Lung (tissue), 12 donors: ENCODE measurements around the gene SUPT3H. TPM values are rescaled to one million over a fixed set of nuclear protein-coding genes. Genes with fewer than 3 reads are reported as not detected.
A peak's percentile ranks its signal among the peaks of the same experiment; 100 is the strongest.
"Not testable (repeated sequence)": the region's sequence is repeated elsewhere in the genome, so short reads cannot be mapped to it uniquely, and the experiment has no call there.

Experiments
- ATAC-seq: fragments of 200-7000 bp; cut with Tn5 transposase; one replicate; pipeline ENCODE4 v1.9.1; 2020; ENCODE audit warnings: moderate number of reproducible peaks; ENCODE audit not compliant: insufficient read depth, low FRiP score
- DNase-seq, 3 donors: peaks; one replicate each; pipeline ENCODE4 v3.0.0-alpha.2; 2013 to 2017
- H3K27ac ChIP-seq, 2 donors: one replicate each; pipeline ENCODE4 v1.5.1; 2013; ENCODE audit warnings: mild to moderate bottlenecking in 2 of 2, moderate library complexity in 2 of 2, control low read depth in 1 of 2, inconsistent platforms in 1 of 2, low read depth in 1 of 2, low read length in 1 of 2
- H3K27me3 ChIP-seq, 3 donors: one replicate each; pipeline ENCODE4 v1.5.1; 2013; ENCODE audit warnings: low read length in 2 of 3; ENCODE audit not compliant: control insufficient read depth in 3 of 3, insufficient read depth in 3 of 3
- H3K36me3 ChIP-seq, 4 donors: one replicate each; pipeline ENCODE4 v1.5.1; 2013; ENCODE audit warnings: low read length in 4 of 4, mild to moderate bottlenecking in 1 of 4, moderate library complexity in 1 of 4; ENCODE audit not compliant: control insufficient read depth in 4 of 4, insufficient read depth in 4 of 4
- H3K4me1 ChIP-seq, 5 donors: one replicate each; pipeline ENCODE4 v1.5.1; 2013; ENCODE audit warnings: low read length in 5 of 5, mild to moderate bottlenecking in 2 of 5, moderate library complexity in 1 of 5; ENCODE audit not compliant: control insufficient read depth in 5 of 5, insufficient read depth in 5 of 5
- H3K4me3 ChIP-seq: one replicate; pipeline ENCODE4 v1.5.1; 2013; ENCODE audit warnings: mild to moderate bottlenecking, control low read depth, moderate library complexity
- H3K9ac ChIP-seq, 2 donors: one replicate each; pipeline ENCODE4 v1.5.1; 2013; ENCODE audit warnings: low read length in 2 of 2, control low read depth in 1 of 2; ENCODE audit not compliant: insufficient read depth in 1 of 2
- H3K9me3 ChIP-seq, 4 donors: one replicate each; pipeline ENCODE4 v1.5.1; 2013; ENCODE audit warnings: low read length in 3 of 4, mild to moderate bottlenecking in 1 of 4, moderate library complexity in 1 of 4; ENCODE audit not compliant: control insufficient read depth in 4 of 4, insufficient read depth in 3 of 4
- CTCF ChIP-seq: IDR thresholded peaks from 2 replicates; pipeline ENCODE4 v1.5.1; 2012; ENCODE audit warnings: mild to moderate bottlenecking; ENCODE audit errors: control extremely low read depth, extremely low read depth
- WGBS, 2 donors: extraction: QIAGEN DNeasy Blood & Tissue Kit; methylation state at CpG; one replicate each; pipeline ENCODE4 v1.1.7; 2013; 5-methylcytosine and 5-hydroxymethylcytosine counted together
- polyA plus RNA-seq, 2 donors: library from polyadenylated mRNA; stranded (reverse); fragments of 200-250 nt; gene quantifications; one replicate each; pipeline ENCODE4 v1.2.1, GENCODE V29; 2013
- total RNA-seq, 2 donors: library from RNA; depleted of rRNA in 1 of 2; stranded (reverse); fragments of >200 nt in 1 of 2; gene quantifications; one replicate each; pipeline ENCODE4 v1.2.1, GENCODE V29; 2014 to 2021
- donor health status: control.
- donor health status: control.
- donor health status: Bipolar disorder and iron deficiency.
- donor health status: healthy.
- donor health status: DM: yes; HTN: yes; CAD: no.

The SUPT3H gene
- total and polyA plus RNA-seq, 4 donors, result 5.2 to 17.4 (median 8.2) TPM

GRCh38 chr6:44898296-44898930, 479.3 kb downstream of the SUPT3H start:
- Histone ChIP-seq H3K27me3 (no peaks in the 10 kb centered on the region), H3K9me3 (peaks cover 0 to 5% (median 0%) of the 10 kb centered on the region in 4 donors), H3K4me3 (no peak overlapping the region), H3K36me3 (no peaks in the 10 kb centered on the region), H3K27ac (no peak overlapping the region), H3K9ac (no peak overlapping the region), H3K4me1 (peaks cover 0 to 11% (median 2%) of the 10 kb centered on the region in 5 donors)
- WGBS, 2 donors, result 92% methylated on average over 10 of the region's 10 CpGs
- no peak for ATAC-seq
- peak; percentile 71 to 78 (median 71) for DNase-seq
- TF ChIP-seq CTCF, result no peak

GRCh38 chr6:44897316-44897715, 480.4 kb downstream of the SUPT3H start:
- peak in 1 of 3 donors; percentile 13 for DNase-seq
- no peaks in the 10 kb centered on the region for H3K27me3 ChIP-seq
- TF ChIP-seq CTCF, result no peak
- peaks cover 0 to 5% (median 0%) of the 10 kb centered on the region in 4 donors for H3K9me3 ChIP-seq
- H3K36me3 ChIP-seq, result no peaks in the 10 kb centered on the region
- peaks cover 0 to 11% (median 3%) of the 10 kb centered on the region in 5 donors for H3K4me1 ChIP-seq
- no peak overlapping the region for H3K27ac ChIP-seq
- no peak for ATAC-seq
- no peak overlapping the region for H3K9ac ChIP-seq
- no peak overlapping the region for H3K4me3 ChIP-seq

GRCh38 chr6:44896701-44897100, 481.0 kb downstream of the SUPT3H start:
- no peak overlapping the region for H3K27ac ChIP-seq
- DNase-seq, result peak in 2 of 3 donors; percentile 29 to 31
- no peak overlapping the region for H3K4me3 ChIP-seq
- H3K9ac ChIP-seq, result no peak overlapping the region
- no peaks in the 10 kb centered on the region for H3K36me3 ChIP-seq
- no peak for TF ChIP-seq CTCF
- no peak for ATAC-seq
- H3K9me3 ChIP-seq, result peaks cover 0 to 5% (median 0%) of the 10 kb centered on the region in 4 donors
- peaks cover 0 to 11% (median 3%) of the 10 kb centered on the region in 5 donors for H3K4me1 ChIP-seq
- WGBS, 2 donors, result 78 to 89% methylated on average over 4 of the region's 4 CpGs
- H3K27me3 ChIP-seq, result no peaks in the 10 kb centered on the region

GRCh38 chr6:44892579-44892978, 485.2 kb downstream of the SUPT3H start:
- Histone ChIP-seq H3K27me3 (no peaks in the 10 kb centered on the region), H3K36me3 (no peaks in the 10 kb centered on the region), H3K4me3 (no peak overlapping the region), H3K27ac (no peak overlapping the region), H3K9me3 (no peaks in the 10 kb centered on the region), H3K9ac (no peak overlapping the region), H3K4me1 (peaks cover 0 to 3% (median 0%) of the 10 kb centered on the region in 5 donors)
- no peak for DNase-seq
- no peak for ATAC-seq
- TF ChIP-seq CTCF, result no peak

- not testable (repeated sequence) for H3K27me3 ChIP-seq, H3K4me3 ChIP-seq, DNase-seq, H3K9me3 ChIP-seq, H3K4me1 ChIP-seq, ATAC-seq, H3K36me3 ChIP-seq, H3K9ac ChIP-seq, H3K27ac ChIP-seq
- 78 to 80% methylated on average over 3 of the region's 3 CpGs for whole genome bisulfite sequencing, 2 donors
Measured at GRCh38 chr6:44879071-44879470, 498.7 kb downstream of the SUPT3H start.
